A549 (cell line): ENCODE results near the gene TMEM156. TPM values are rescaled to one million over a fixed set of nuclear protein-coding genes. Genes with fewer than 3 reads are reported as not detected.

Experiments used
- ATAC-seq, 2 experiments: fragments of 200-7000 bp in 1 of 2; fragments of >200 bp in 1 of 2; cut with Nextera tagmentation in 1 of 2; cut with Tn5 transposase in 1 of 2; 3 replicates each; pipeline versions ENCODE4 v1.8.0 to v1.9.1; 2018 to 2020; ENCODE audit warnings: mild to moderate bottlenecking in 1 of 2, moderate library complexity in 1 of 2
- CTCF ChIA-PET: fragments of 300-600 bp; sonication (Branson Sonifier 250); formaldehyde crosslinking; extraction: SDS; loops from one replicate; lab custom pipeline; 2021; ENCODE audit warnings: antibody characterized with exemption, inconsistent platforms; lab: Yijun Ruan, JAX
- POLR2A ChIA-PET: fragments of 350-600 bp; formaldehyde crosslinking; extraction: SDS; loops from one replicate; lab custom pipeline; 2021; ENCODE audit warnings: antibody characterized with exemption, inconsistent platforms; lab: Yijun Ruan, JAX
- DNase-seq, 2 experiments: peaks; one replicate each; pipeline versions ENCODE4 v3.0.0 to v3.0.0-alpha.2; 2011 to 2016; ENCODE audit warnings: low read depth in 1 of 2, low spot score in 1 of 2
- FAIRE-seq: peaks from 2 replicates; lab custom pipeline; 2011; peaks lifted over from hg19 to GRCh38; lab: Jason Lieb, UNC
- H3K27ac ChIP-seq, 2 experiments: fragments of >200 bp; sonication (Bioruptor Twin); formaldehyde crosslinking; 3 replicates each; pipeline ENCODE4 v1.5.1; 2016 to 2017
- H3K4me1 ChIP-seq: fragments of >200 bp; sonication (Bioruptor Twin); formaldehyde crosslinking; 3 replicates; pipeline ENCODE4 v1.6.1; 2016
- H3K4me2 ChIP-seq: fragments of >200 bp; sonication (Bioruptor Twin); formaldehyde crosslinking; 3 replicates; pipeline ENCODE4 v1.6.1; 2016
- H3K4me3 ChIP-seq: fragments of >200 bp; sonication (Bioruptor Twin); formaldehyde crosslinking; 3 replicates; pipeline ENCODE4 v1.5.1; 2016
- H3K9me3 ChIP-seq: fragments of >200 bp; sonication (Bioruptor Twin); formaldehyde crosslinking; 3 replicates; pipeline ENCODE4 v1.6.1; 2016
- BHLHE40 ChIP-seq: IDR thresholded peaks from 2 replicates; pipeline ENCODE4 v1.6.1; 2012; ENCODE audit warnings: low read depth, low read length, inconsistent platforms
- EHF ChIP-seq: fragments of 250-450 bp; sonication (Bioruptor Pico); IDR thresholded peaks from 2 replicates; pipeline ENCODE4 v1.5.0; 2020; ENCODE audit warnings: mild to moderate bottlenecking
- ESRRA ChIP-seq: fragments of 150-350 bp; IDR thresholded peaks from 2 replicates; pipeline ENCODE4 v1.6.1; 2014; ENCODE audit warnings: mild to moderate bottlenecking, low read length, borderline replicate concordance
- FOSB ChIP-seq: fragments of 250-450 bp; sonication (Bioruptor Pico); IDR thresholded peaks from 2 replicates; pipeline ENCODE4 v1.5.0; 2020; ENCODE audit warnings: mild to moderate bottlenecking, moderate library complexity
- FOSL2 ChIP-seq, 2 experiments: fragments of 450-650 bp in 1 of 2; fragments of >200 bp in 1 of 2; sonication (Bioruptor Twin) in 1 of 2; formaldehyde crosslinking; IDR thresholded peaks; 2 replicates each; pipeline versions ENCODE4 v1.5.0 to v1.6.1; 2016 to 2020; ENCODE audit warnings: mild to moderate bottlenecking in 1 of 2, moderate library complexity in 1 of 2
- FOXS1 ChIP-seq: fragments of 250-450 bp; sonication (Bioruptor Pico); IDR thresholded peaks from 2 replicates; pipeline ENCODE4 v1.5.0; 2020; ENCODE audit warnings: mild to moderate bottlenecking, moderate library complexity
- GATA3 ChIP-seq: IDR thresholded peaks from 2 replicates; pipeline ENCODE4 v1.6.1; 2012; ENCODE audit warnings: borderline replicate concordance
- HEYL ChIP-seq: fragments of 250-450 bp; sonication (Bioruptor Pico); IDR thresholded peaks from 2 replicates; pipeline ENCODE4 v1.8.0; 2021; ENCODE audit warnings: mild to moderate bottlenecking, moderate library complexity
- HOXA7 ChIP-seq: fragments of 250-450 bp; sonication (Bioruptor Pico); IDR thresholded peaks from 2 replicates; pipeline ENCODE4 v1.5.0; 2020; ENCODE audit warnings: mild to moderate bottlenecking, moderate library complexity
- HOXB13 ChIP-seq: fragments of 250-450 bp; sonication (Bioruptor Pico); IDR thresholded peaks from 2 replicates; pipeline ENCODE4 v1.5.0; 2020; ENCODE audit warnings: low read depth, mild to moderate bottlenecking, moderate library complexity
- JUNB ChIP-seq: fragments of >200 bp; sonication (Bioruptor Twin); formaldehyde crosslinking; IDR thresholded peaks from 2 replicates; pipeline ENCODE4 v1.6.1; 2016
- KDM1A ChIP-seq: fragments of 200-600 bp; sonication (generic); IDR thresholded peaks from 2 replicates; pipeline ENCODE4 v1.6.1; 2016; ENCODE audit warnings: low read depth, mild to moderate bottlenecking
- MYC ChIP-seq: IDR thresholded peaks from 2 replicates; pipeline ENCODE4 v1.6.1; 2012; ENCODE audit warnings: mild to moderate bottlenecking, inconsistent platforms, low read length, improper control_type of control experiment, borderline replicate concordance
- NFE2L2 ChIP-seq: fragments of 150-350 bp; conservative IDR thresholded peaks from 2 replicates; pipeline ENCODE4 v1.6.1; 2014; ENCODE audit warnings: low read length
- PHF8 ChIP-seq: fragments of 200-600 bp; sonication (generic); IDR thresholded peaks from 2 replicates; pipeline ENCODE4 v1.6.1; 2016; ENCODE audit warnings: low read depth, mild to moderate bottlenecking, antibody characterized with exemption, moderate library complexity, borderline replicate concordance
- POLR2A ChIP-seq: IDR thresholded peaks from 2 replicates; pipeline ENCODE4 v1.6.1; 2012; ENCODE audit warnings: mild to moderate bottlenecking, low read length
- POLR2AphosphoS2 ChIP-seq: conservative IDR thresholded peaks from 2 replicates; pipeline ENCODE4 v1.6.1; 2012; ENCODE audit warnings: low read length, improper control_type of control experiment, inconsistent platforms
- ZC3H11A ChIP-seq: fragments of 450-650 bp; IDR thresholded peaks from 2 replicates; pipeline ENCODE4 v1.6.1; 2014; ENCODE audit warnings: antibody characterized with exemption, mild to moderate bottlenecking
- ZSCAN20 ChIP-seq: fragments of 250-450 bp; sonication (Bioruptor Pico); IDR thresholded peaks from 2 replicates; pipeline ENCODE4 v1.8.0; 2022; ENCODE audit warnings: mild to moderate bottlenecking, moderate library complexity
- WGBS: methylation state at CpG from one replicate; pipeline ENCODE4 v1.1.6; 2017; ENCODE audit errors: missing lambda C conversion rate; 5-methylcytosine and 5-hydroxymethylcytosine counted together
- polyA plus RNA-seq, 4 experiments: library from polyadenylated mRNA; depleted of rRNA in 3 of 4; stranded (reverse); fragments of >200 nt; fragmentation: RNase III in 1 of 4; extraction: RNeasy Plus Mini Kit Qiagen cat#74134 plus additional on column Dnase treatment in 1 of 4; gene quantifications; 2 replicates in 3 of 4; 3 replicates in 1 of 4; pipeline ENCODE4 v1.2.3, GENCODE V29; 2011 to 2017
- TF ChIP-seq, protein P1 (sequence below): IDR thresholded peaks from 2 replicates; pipeline ENCODE4 v1.6.1; 2012
- TF ChIP-seq, protein P2 (sequence below): IDR thresholded peaks from 2 replicates; pipeline ENCODE4 v1.6.1; 2012
- TF ChIP-seq, protein P3 (sequence below): fragments of 450-650 bp; IDR thresholded peaks from 2 replicates; pipeline ENCODE4 v1.6.1; 2014; ENCODE audit warnings: antibody characterized with exemption

Gene TMEM156
- polyA plus RNA-seq, 2 of the 4 experiments (the other 2 are of a cell fraction) = 10.4 to 45.1 TPM

DNA sequence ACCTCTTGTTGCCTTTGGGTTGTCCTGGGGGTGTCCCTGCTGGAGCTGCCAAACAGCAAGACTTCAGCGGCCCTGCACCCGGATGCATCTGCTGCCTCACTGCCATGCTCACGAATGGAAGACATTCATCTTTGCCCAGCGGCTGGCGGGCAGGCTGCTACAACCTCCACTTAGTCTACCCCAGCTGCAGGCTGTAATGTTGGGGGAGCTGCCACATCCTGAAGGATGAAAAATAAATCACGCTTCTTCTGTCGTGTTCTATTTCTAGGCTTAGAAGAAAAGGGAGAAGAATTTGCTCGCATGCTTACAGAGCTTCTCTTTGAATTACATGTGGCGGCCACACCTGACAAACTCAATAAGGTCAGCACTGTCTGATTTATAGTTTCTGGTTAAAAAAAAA lies 103.2 kb downstream of the TMEM156 start (continued):
- TF ChIP-seq HOXA7 (no peak), ESRRA (no peak), JUNB (no peak), ZSCAN20 (CRISPR knock-in tag) (no peak), FOSB (CRISPR knock-in tag) (no peak), FOXS1 (CRISPR knock-in tag) (no peak)

DNA sequence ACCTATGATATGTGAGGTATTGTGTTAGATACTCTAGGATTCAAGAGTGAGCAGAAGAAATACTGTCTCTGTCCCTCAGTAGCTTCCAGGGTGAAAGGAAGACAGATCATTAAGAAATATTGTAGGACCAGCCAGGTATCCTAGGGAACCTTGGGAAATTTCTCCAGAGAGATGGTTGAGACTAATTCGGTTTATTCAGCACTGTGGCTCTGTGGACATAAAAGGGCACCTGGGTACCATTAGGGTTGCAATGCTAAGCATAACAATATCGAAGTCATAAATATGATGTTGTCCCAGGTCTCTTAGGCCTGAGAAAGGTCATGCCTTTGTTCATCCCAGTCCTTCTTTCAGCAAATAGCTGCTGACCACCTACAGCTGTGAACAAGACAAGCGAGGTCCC lies 103.6 kb downstream of the TMEM156 start:
- TF ChIP-seq FOXS1 (CRISPR knock-in tag) = no peak
- TF ChIP-seq POLR2AphosphoS2 = no peak
- H3K4me1 ChIP-seq = no peaks in the 10 kb centered on the region
- no peak for DNase-seq
- ATAC-seq = no peak
- POLR2A ChIA-PET = no interaction called here
- no peak overlapping the region for H3K27ac ChIP-seq
- no peaks in the 10 kb centered on the region for H3K9me3 ChIP-seq
- CTCF ChIA-PET = interaction anchor here (0.6 to 0.9 kb wide), 2 partner anchors 26 to 28 kb away, joined by 3 to 4 read pairs; no protein-coding TSS in a partner anchor
- no peak overlapping the region for H3K4me3 ChIP-seq
- no peak overlapping the region for H3K4me2 ChIP-seq
- 93% methylated on average over 2 of the region's 3 CpGs for WGBS
- no peak for FAIRE-seq

DNA sequence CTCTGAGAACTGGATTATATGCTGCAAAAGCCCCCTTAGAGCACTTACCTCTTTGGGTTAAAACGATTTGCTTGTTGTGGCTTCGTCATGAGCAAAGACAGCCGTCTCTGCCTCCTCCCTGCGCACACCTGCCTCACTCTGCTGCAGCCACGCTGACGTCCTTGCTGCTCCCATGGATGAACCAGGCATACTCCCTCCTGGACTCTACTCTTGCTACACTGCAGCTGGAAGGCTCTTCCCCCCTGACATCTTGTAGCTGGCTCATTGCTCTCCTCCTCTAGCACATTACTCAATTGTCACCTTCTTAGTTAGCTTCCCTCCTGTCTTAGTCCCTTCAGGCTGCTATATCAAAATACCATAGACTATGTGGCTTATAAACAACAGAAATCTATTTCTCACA lies 105.3 kb downstream of the TMEM156 start:
- 85% methylated on average over 6 of the region's 6 CpGs for WGBS
- Histone ChIP-seq H3K9me3 (no peaks in the 10 kb centered on the region), H3K4me1 (no peaks in the 10 kb centered on the region), H3K4me3 (no peak overlapping the region), H3K4me2 (no peak overlapping the region), H3K27ac (no peak overlapping the region)
- TF ChIP-seq HOXB13 (CRISPR knock-in tag) (no peak), HOXA7 (no peak), POLR2AphosphoS2 (no peak), KDM1A (no peak), PHF8 (no peak), FOSL2 (IDR thresholded peaks at IDR 0.05) (no peak), FOSL2 (CRISPR knock-in tag; IDR thresholded peaks at IDR 0.05) (no peak), MYC (no peak), EHF (CRISPR knock-in tag) (no peak), HEYL (CRISPR knock-in tag) (no peak), POLR2A (no peak), ZC3H11A (no peak), JUNB (no peak), NFE2L2 (no peak), BHLHE40 (no peak), GATA3 (no peak)
- TF ChIP-seq, protein P1, sequence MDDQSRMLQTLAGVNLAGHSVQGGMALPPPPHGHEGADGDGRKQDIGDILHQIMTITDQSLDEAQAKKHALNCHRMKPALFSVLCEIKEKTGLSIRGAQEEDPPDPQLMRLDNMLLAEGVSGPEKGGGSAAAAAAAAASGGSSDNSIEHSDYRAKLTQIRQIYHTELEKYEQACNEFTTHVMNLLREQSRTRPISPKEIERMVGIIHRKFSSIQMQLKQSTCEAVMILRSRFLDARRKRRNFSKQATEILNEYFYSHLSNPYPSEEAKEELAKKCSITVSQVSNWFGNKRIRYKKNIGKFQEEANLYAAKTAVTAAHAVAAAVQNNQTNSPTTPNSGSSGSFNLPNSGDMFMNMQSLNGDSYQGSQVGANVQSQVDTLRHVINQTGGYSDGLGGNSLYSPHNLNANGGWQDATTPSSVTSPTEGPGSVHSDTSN = no peak
- TF ChIP-seq, protein P2, sequence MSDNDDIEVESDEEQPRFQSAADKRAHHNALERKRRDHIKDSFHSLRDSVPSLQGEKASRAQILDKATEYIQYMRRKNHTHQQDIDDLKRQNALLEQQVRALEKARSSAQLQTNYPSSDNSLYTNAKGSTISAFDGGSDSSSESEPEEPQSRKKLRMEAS = no peak
- TF ChIP-seq, protein P3, sequence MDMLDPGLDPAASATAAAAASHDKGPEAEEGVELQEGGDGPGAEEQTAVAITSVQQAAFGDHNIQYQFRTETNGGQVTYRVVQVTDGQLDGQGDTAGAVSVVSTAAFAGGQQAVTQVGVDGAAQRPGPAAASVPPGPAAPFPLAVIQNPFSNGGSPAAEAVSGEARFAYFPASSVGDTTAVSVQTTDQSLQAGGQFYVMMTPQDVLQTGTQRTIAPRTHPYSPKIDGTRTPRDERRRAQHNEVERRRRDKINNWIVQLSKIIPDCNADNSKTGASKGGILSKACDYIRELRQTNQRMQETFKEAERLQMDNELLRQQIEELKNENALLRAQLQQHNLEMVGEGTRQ = no peak
- DNase-seq (no peak), FAIRE-seq (no peak), ATAC-seq (no peak)
- ChIA-PET CTCF (interaction anchor here (0.7 to 1.4 kb wide), 3 partner anchors 18 to 66 kb away, joined by 3 to 5 read pairs (median 3); no protein-coding TSS in a partner anchor), POLR2A (no interaction called here)
